A549 (cell line): Measurements from ENCODE around the gene DGLUCY.

Experiments
- BHLHE40 ChIP-seq: IDR thresholded peaks from 2 replicates; pipeline ENCODE4 v1.6.1; 2012; ENCODE audit warnings: low read depth, low read length, inconsistent platforms
- CHD2 ChIP-seq: fragments of 150-350 bp; IDR thresholded peaks from 2 replicates; pipeline ENCODE4 v1.6.1; 2014; ENCODE audit warnings: low read length; ENCODE audit not compliant: partially characterized antibody
- ESRRA ChIP-seq: fragments of 150-350 bp; IDR thresholded peaks from 2 replicates; pipeline ENCODE4 v1.6.1; 2014; ENCODE audit warnings: mild to moderate bottlenecking, low read length, borderline replicate concordance
- TF ChIP-seq, protein P1 (sequence below): fragments of >200 bp; sonication (Bioruptor Twin); formaldehyde crosslinking; IDR thresholded peaks from 3 replicates; pipeline ENCODE4 v1.5.1; 2016

DNA sequence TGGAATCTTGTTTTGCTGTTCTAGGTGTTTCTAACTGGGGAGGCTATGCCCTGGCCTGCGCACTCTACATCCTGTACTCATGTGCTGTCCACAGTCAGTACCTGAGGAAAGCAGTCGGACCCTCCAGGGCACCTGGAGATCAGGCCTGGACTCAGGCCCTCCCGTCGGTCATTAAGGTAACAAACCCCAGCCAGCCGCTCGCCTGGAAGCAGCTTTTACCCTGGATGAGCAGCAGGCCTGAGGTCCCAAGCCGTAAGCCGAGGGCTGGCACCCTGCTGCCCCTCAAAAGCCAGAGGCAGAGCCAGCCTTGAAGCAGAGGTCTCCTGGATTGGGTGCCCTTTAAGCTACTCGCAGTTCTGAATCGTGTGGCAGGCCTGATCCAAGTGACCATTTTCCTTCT is 101.5 kb downstream of the DGLUCY start:
- no peak for TF ChIP-seq BHLHE40
- TF ChIP-seq CHD2 = no peak
- TF ChIP-seq, protein P1, sequence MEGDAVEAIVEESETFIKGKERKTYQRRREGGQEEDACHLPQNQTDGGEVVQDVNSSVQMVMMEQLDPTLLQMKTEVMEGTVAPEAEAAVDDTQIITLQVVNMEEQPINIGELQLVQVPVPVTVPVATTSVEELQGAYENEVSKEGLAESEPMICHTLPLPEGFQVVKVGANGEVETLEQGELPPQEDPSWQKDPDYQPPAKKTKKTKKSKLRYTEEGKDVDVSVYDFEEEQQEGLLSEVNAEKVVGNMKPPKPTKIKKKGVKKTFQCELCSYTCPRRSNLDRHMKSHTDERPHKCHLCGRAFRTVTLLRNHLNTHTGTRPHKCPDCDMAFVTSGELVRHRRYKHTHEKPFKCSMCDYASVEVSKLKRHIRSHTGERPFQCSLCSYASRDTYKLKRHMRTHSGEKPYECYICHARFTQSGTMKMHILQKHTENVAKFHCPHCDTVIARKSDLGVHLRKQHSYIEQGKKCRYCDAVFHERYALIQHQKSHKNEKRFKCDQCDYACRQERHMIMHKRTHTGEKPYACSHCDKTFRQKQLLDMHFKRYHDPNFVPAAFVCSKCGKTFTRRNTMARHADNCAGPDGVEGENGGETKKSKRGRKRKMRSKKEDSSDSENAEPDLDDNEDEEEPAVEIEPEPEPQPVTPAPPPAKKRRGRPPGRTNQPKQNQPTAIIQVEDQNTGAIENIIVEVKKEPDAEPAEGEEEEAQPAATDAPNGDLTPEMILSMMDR = no peak
- TF ChIP-seq ESRRA = no peak
